ENCODE measurements around the gene CYB5R3. TPM values are rescaled to one million over a fixed set of nuclear protein-coding genes. Genes with fewer than 3 reads are reported as not detected.

CYB5R3 gene
- total RNA-seq, 1 experiment from 2014 or later: 130 TPM

DNA sequence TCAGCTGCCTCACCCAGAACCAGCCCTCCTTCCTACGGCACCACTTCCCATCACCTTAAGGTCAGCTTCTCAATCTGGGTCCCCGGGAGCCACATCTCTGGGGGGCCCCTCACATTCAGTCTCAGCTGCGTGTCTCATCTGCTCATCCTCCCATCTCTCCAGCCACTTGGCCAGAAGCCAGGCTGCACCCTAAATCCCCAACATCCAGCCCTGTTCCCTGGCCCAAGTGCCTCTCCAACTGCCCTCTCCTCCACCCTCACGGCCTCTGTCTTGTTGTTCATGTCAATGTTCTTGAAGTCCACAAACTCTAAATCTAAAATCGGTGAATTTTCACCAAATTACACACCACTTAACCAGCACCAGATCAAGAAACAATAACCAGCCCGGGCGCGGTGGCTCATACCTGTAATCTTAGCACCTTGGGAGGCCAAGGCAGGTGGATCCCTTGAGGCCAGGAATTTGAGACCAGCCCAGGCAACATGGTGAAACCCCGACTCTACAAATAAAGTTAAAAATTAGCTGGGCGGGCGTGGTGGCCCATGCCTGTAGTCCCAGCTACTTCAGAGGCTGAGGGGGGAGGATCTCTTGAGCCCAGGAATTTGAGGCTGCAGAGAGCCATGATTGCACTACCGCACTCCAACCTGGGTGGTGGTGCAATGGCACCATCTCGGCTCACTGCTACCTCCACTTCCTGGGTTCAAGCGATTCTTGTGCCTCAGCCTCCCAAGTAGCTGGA, 37.7 kb upstream of the CYB5R3 start:
- Mint-ChIP-seq H3K27me3 (ENCODE audit: insufficient read depth, unreplicated experiment) (no peaks in the 10 kb centered on the region), H3K4me3 (ENCODE audit: unreplicated experiment) (peak overlapping the region; percentile 2), H3K27ac (ENCODE audit: unreplicated experiment) (peak overlapping the region; percentile 53), H3K9me3 (ENCODE audit: unreplicated experiment) (no peaks in the 10 kb centered on the region), H3K4me1 (ENCODE audit: low read depth, unreplicated experiment) (peaks cover 31% of the 10 kb centered on the region), H3K36me3 (ENCODE audit: insufficient read depth, unreplicated experiment) (peaks cover 4% of the 10 kb centered on the region)
- peak; percentile 53 to 78 for DNase-seq
- Histone ChIP-seq H3K36me3 (ENCODE audit: control insufficient read depth, insufficient read depth, low read length) (no peaks in the 10 kb centered on the region), H3K4me1 (peaks cover 57% of the 10 kb centered on the region), H3K4me3 (ENCODE audit: low read depth, low read length) (no peak overlapping the region), H3K9me3 (no peaks in the 10 kb centered on the region), H3K27me3 (replicated peaks; ENCODE audit: control insufficient read depth, insufficient read depth, low read length) (no peaks in the 10 kb centered on the region)
- no TSS peak for BruUV-seq (replicated peaks)
- ChIA-PET CTCF (no interaction called here), POLR2A (interaction anchor here (0.9 kb wide), 1 partner anchor 11 kb away, joined by 4 read pairs; no protein-coding TSS in a partner anchor)
- intact Hi-C loops (cut with micrococcal nuclease; ENCODE audit: unreplicated experiment): loop anchor here (10.0 kb wide), 2 partner anchors 62 to 88 kb away; no protein-coding TSS in a partner anchor
- TF ChIP-seq, protein P1, sequence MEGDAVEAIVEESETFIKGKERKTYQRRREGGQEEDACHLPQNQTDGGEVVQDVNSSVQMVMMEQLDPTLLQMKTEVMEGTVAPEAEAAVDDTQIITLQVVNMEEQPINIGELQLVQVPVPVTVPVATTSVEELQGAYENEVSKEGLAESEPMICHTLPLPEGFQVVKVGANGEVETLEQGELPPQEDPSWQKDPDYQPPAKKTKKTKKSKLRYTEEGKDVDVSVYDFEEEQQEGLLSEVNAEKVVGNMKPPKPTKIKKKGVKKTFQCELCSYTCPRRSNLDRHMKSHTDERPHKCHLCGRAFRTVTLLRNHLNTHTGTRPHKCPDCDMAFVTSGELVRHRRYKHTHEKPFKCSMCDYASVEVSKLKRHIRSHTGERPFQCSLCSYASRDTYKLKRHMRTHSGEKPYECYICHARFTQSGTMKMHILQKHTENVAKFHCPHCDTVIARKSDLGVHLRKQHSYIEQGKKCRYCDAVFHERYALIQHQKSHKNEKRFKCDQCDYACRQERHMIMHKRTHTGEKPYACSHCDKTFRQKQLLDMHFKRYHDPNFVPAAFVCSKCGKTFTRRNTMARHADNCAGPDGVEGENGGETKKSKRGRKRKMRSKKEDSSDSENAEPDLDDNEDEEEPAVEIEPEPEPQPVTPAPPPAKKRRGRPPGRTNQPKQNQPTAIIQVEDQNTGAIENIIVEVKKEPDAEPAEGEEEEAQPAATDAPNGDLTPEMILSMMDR (IDR thresholded peaks at IDR 0.05; ENCODE audit: insufficient read depth in 1 of 2, low read depth in 1 of 2, low read length in 1 of 2, severe bottlenecking in 1 of 2, unreplicated experiment in 1 of 2): no peak

DNA sequence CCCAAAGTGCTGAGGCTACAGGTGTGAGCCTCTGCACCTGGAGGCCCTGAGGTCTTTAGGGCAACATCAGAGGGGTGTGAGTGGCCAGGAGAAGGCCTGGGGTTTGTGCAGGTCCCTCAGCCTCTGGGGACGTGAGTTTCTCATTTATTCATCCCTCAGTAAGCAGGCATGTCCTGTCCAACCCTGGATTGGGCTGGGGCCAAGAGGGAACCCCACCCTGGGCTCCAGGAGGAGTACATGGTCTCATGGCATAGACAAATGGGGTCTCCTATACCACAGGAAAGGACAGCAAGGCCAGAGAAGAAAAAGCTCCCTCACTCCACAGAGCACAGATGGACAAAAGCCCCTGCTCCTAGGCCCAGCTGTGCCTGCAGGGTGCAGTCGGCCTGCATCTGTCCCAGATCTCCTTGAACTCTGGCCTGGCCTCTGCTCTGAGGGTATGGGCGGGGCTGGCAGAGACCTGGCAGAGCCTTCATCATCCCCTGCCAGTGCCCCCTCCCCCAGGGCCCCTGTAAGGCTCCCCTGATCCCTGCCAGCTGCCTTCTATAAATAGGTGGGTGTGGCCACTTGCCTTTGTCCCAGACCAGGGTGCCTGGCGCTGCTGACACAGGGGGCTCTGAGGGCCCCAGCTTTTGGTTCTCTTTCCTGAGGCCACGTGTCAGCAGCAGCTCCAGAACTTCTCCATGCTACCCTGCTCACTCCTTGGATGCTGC, 36.9 kb upstream of the CYB5R3 start:
- peak overlapping the region; percentile 53 for H3K27ac Mint-ChIP-seq (ENCODE audit: unreplicated experiment)
- intact Hi-C loops (cut with micrococcal nuclease; ENCODE audit: unreplicated experiment): loop anchor here (10.0 kb wide), 2 partner anchors 61 to 89 kb away; no protein-coding TSS in a partner anchor
- ChIA-PET POLR2A (interaction anchor here (0.9 kb wide), 1 partner anchor 11 kb away, joined by 4 read pairs; no protein-coding TSS in a partner anchor), CTCF (no interaction called here)
- peaks cover 33% of the 10 kb centered on the region for H3K4me1 Mint-ChIP-seq (ENCODE audit: low read depth, unreplicated experiment)
- H3K27me3 Mint-ChIP-seq (ENCODE audit: insufficient read depth, unreplicated experiment): no peaks in the 10 kb centered on the region
- no peak for DNase-seq
- Histone ChIP-seq H3K4me1 (peaks cover 58% of the 10 kb centered on the region), H3K27me3 (replicated peaks; ENCODE audit: control insufficient read depth, insufficient read depth, low read length) (no peaks in the 10 kb centered on the region), H3K4me3 (ENCODE audit: low read depth, low read length) (no peak overlapping the region), H3K36me3 (ENCODE audit: control insufficient read depth, insufficient read depth, low read length) (no peaks in the 10 kb centered on the region), H3K9me3 (no peaks in the 10 kb centered on the region)
- BruUV-seq (replicated peaks): no TSS peak
- H3K36me3 Mint-ChIP-seq (ENCODE audit: insufficient read depth, unreplicated experiment): peaks cover 4% of the 10 kb centered on the region
- no peak overlapping the region for H3K4me3 Mint-ChIP-seq (ENCODE audit: unreplicated experiment)
- TF ChIP-seq, protein P1 (IDR thresholded peaks at IDR 0.05; ENCODE audit: insufficient read depth in 1 of 2, low read depth in 1 of 2, low read length in 1 of 2, severe bottlenecking in 1 of 2, unreplicated experiment in 1 of 2): no peak
- H3K9me3 Mint-ChIP-seq (ENCODE audit: unreplicated experiment): no peaks in the 10 kb centered on the region

DNA sequence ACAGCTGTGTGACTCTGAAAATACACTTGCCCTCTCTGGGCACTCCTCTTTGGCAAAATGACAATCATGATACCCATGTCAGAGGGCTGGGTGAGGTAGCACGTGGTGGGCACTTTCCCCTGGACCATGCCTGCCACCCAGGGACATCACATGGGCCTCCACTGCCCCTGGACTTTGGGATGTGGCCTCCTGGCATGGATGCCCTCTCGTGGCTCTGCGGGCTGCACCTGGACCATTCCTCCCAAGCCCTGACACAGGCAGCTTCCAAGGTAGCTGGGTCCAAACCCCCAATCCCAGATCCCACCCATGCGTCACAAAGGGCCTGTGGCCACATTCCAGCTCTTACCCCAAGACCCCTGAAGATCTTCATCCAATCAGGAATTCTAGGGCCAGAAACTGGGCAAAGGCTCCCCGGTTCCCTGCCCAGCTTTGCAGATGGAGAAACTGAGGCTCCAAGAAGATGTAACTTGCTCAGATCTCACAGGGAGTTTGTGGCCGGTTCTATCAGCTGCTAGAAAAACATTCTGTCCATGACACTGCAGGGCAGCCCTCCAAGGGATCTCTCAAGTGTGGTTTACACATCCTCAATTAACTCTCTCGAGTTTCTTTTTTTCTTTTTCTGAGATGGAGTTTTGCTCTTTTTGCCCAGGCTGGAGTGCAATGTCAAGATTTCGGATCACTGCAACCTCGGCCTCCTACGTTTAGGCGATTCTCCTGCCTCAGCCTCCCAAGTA, 35.4 kb upstream of the CYB5R3 start:
- Mint-ChIP-seq H3K27me3 (ENCODE audit: insufficient read depth, unreplicated experiment) (no peaks in the 10 kb centered on the region), H3K9me3 (ENCODE audit: unreplicated experiment) (peaks cover 5% of the 10 kb centered on the region), H3K27ac (ENCODE audit: unreplicated experiment) (no peak overlapping the region), H3K4me3 (ENCODE audit: unreplicated experiment) (no peak overlapping the region), H3K36me3 (ENCODE audit: insufficient read depth, unreplicated experiment) (peaks cover 9% of the 10 kb centered on the region), H3K4me1 (ENCODE audit: low read depth, unreplicated experiment) (peaks cover 33% of the 10 kb centered on the region)
- no peaks in the 10 kb centered on the region for H3K36me3 ChIP-seq (ENCODE audit: control insufficient read depth, insufficient read depth, low read length)
- H3K4me3 ChIP-seq (ENCODE audit: low read depth, low read length): no peak overlapping the region
- no peak for DNase-seq
- TF ChIP-seq, protein P1 (IDR thresholded peaks at IDR 0.05; ENCODE audit: insufficient read depth in 1 of 2, low read depth in 1 of 2, low read length in 1 of 2, severe bottlenecking in 1 of 2, unreplicated experiment in 1 of 2): no peak
- ChIA-PET CTCF (interaction anchor here (0.6 kb wide), 1 partner anchor 34 kb away, joined by 3 read pairs; no protein-coding TSS in a partner anchor), POLR2A (no interaction called here)
- intact Hi-C loops (cut with micrococcal nuclease; ENCODE audit: unreplicated experiment): loop anchor here (10.0 kb wide), 2 partner anchors 60 to 90 kb away; no protein-coding TSS in a partner anchor
- peaks cover 53% of the 10 kb centered on the region for H3K4me1 ChIP-seq
- BruUV-seq (replicated peaks): no TSS peak
- 0 out of 2 replicates have a peak, but pooled peaks cover 7% of the 10 kb centered on the region for H3K9me3 ChIP-seq
- H3K27me3 ChIP-seq (replicated peaks; ENCODE audit: control insufficient read depth, insufficient read depth, low read length): no peaks in the 10 kb centered on the region
